ENCODE measurements around the gene PRR22. TPM values are rescaled to one million over a fixed set of nuclear protein-coding genes. Genes with fewer than 3 reads are reported as not detected.

The PRR22 gene
- total RNA-seq, 4 donors from 2014 or later: 2.0 to 5.1 (median 3.6) TPM

- H3K36me3 ChIP-seq: no peaks in the 10 kb centered on the region
- H3K27me3 ChIP-seq: peaks cover 5% of the 10 kb centered on the region
- peaks cover 34% of the 10 kb centered on the region for H3K4me1 ChIP-seq
- no peaks in the 10 kb centered on the region for H3K9me3 ChIP-seq
- WGBS: 77% methylated on average over 10 of the region's 10 CpGs
- no peak overlapping the region for H3K27ac ChIP-seq
- H3K4me3 ChIP-seq: no peak overlapping the region
- no peak for TF ChIP-seq POLR2AphosphoS5 (IDR thresholded peaks at IDR 0.05)
- no peak for TF ChIP-seq CTCF (IDR thresholded peaks at IDR 0.05)
- no peak for DNase-seq (ENCODE audit: low spot score in 2 of 2)
These were observed 40.2 kb upstream of the PRR22 start for GRCh38 chr19:5824751-5825150.

GRCh38 chr19:5823579-5824281 is 39.2 kb upstream of the PRR22 start:
- H3K36me3 ChIP-seq: no peaks in the 10 kb centered on the region
- H3K9me3 ChIP-seq: no peaks in the 10 kb centered on the region
- no peak overlapping the region for H3K4me3 ChIP-seq
- peaks cover 24% of the 10 kb centered on the region for H3K4me1 ChIP-seq
- DNase-seq (ENCODE audit: low spot score in 2 of 2): no peak
- WGBS: 72% methylated on average over 14 of the region's 30 CpGs
- no peak for TF ChIP-seq POLR2AphosphoS5 (IDR thresholded peaks at IDR 0.05)
- no peak overlapping the region for H3K27ac ChIP-seq
- H3K27me3 ChIP-seq: peaks cover 4% of the 10 kb centered on the region

GRCh38 chr19:5822181-5822844 is 37.8 kb upstream of the PRR22 start:
- peaks cover 4% of the 10 kb centered on the region for H3K27me3 ChIP-seq
- no peak for TF ChIP-seq POLR2AphosphoS5 (IDR thresholded peaks at IDR 0.05)
- no peak for TF ChIP-seq POLR2A (IDR thresholded peaks at IDR 0.05)
- TF ChIP-seq EP300 (IDR thresholded peaks at IDR 0.05): no peak
- no peak for TF ChIP-seq CTCF (IDR thresholded peaks at IDR 0.05)
- H3K36me3 ChIP-seq: no peaks in the 10 kb centered on the region
- H3K4me3 ChIP-seq: no peak overlapping the region
- H3K9me3 ChIP-seq: no peaks in the 10 kb centered on the region
- H3K27ac ChIP-seq: no peak overlapping the region
- H3K4me1 ChIP-seq: peaks cover 17% of the 10 kb centered on the region
- 44% methylated on average over 28 of the region's 30 CpGs for whole genome bisulfite sequencing
- DNase-seq (ENCODE audit: low spot score in 2 of 2): no peak

- Histone ChIP-seq H3K27me3 (peaks cover 4% of the 10 kb centered on the region), H3K36me3 (no peaks in the 10 kb centered on the region), H3K4me1 (peaks cover 11% of the 10 kb centered on the region), H3K27ac (no peak overlapping the region), H3K9me3 (no peaks in the 10 kb centered on the region), H3K4me3 (no peak overlapping the region)
- no peak for TF ChIP-seq EP300 (IDR thresholded peaks at IDR 0.05)
- no peak for TF ChIP-seq POLR2A (IDR thresholded peaks at IDR 0.05)
- no peak for TF ChIP-seq POLR2AphosphoS5 (IDR thresholded peaks at IDR 0.05)
- TF ChIP-seq CTCF (IDR thresholded peaks at IDR 0.05): no peak
- 56% methylated on average over 8 of the region's 8 CpGs for WGBS
- DNase-seq (ENCODE audit: low spot score in 2 of 2): no peak
These were observed 37.1 kb upstream of the PRR22 start for GRCh38 chr19:5821521-5822180.

- no peak for DNase-seq (ENCODE audit: low spot score in 2 of 2)
- no peaks in the 10 kb centered on the region for H3K9me3 ChIP-seq
- peaks cover 4% of the 10 kb centered on the region for H3K27me3 ChIP-seq
- 64% methylated on average over 6 of the region's 6 CpGs for WGBS
- no peak overlapping the region for H3K4me3 ChIP-seq
- H3K27ac ChIP-seq: no peak overlapping the region
- H3K4me1 ChIP-seq: peaks cover 5% of the 10 kb centered on the region
- H3K36me3 ChIP-seq: no peaks in the 10 kb centered on the region
- TF ChIP-seq POLR2A (IDR thresholded peaks at IDR 0.05) (no peak), EP300 (IDR thresholded peaks at IDR 0.05) (no peak), CTCF (IDR thresholded peaks at IDR 0.05) (no peak), POLR2AphosphoS5 (IDR thresholded peaks at IDR 0.05) (no peak)
These were observed 36.2 kb upstream of the PRR22 start for GRCh38 chr19:5820785-5821184.

All from suprapubic skin (tissue), 4 donors.